B cell (primary cell): ENCODE results near the gene CHST15. TPM values are rescaled to one million over a fixed set of nuclear protein-coding genes. Genes with fewer than 3 reads are reported as not detected.

ENCODE experiments used
- ATAC-seq: fragments of 200-7000 bp; cut with Tn5 transposase; one replicate; pipeline ENCODE4 v1.10.0; 2021; ENCODE audit warnings: low read depth, mild to moderate bottlenecking, moderate number of reproducible peaks, moderate library complexity
- CTCF ChIA-PET: fragments of 350-600 bp; sonication (Branson Sonifier 250); formaldehyde crosslinking; loops from one replicate; lab custom pipeline; 2021; ENCODE audit warnings: antibody characterized with exemption, inconsistent platforms; lab: Charles Lee
- POLR2A ChIA-PET: fragments of 350-600 bp; sonication (Branson Sonifier 250); formaldehyde crosslinking; loops from one replicate; lab custom pipeline; 2021; ENCODE audit warnings: antibody characterized with exemption; lab: Charles Lee
- DNase-seq: peaks from one replicate; pipeline ENCODE4 v3.0.0; 2013
- H2AFZ ChIP-seq: 2 replicates; pipeline ENCODE4 v1.6.1; 2012; ENCODE audit warnings: mild to moderate bottlenecking, low read depth, low read length; ENCODE audit not compliant: insufficient read depth, poor library complexity, severe bottlenecking
- H3K27ac ChIP-seq, 2 donors: 1 replicate in 1 of 2; 2 replicates in 1 of 2; pipeline ENCODE4 v1.5.1; 2012 to 2013; ENCODE audit warnings: low read length in 2 of 2, mild to moderate bottlenecking in 2 of 2, moderate library complexity in 1 of 2
- H3K27me3 ChIP-seq, 4 experiments: fragments of 200-600 bp in 1 of 4; sonication (generic) in 1 of 4; replicated peaks in 1 of 4; 1 replicate in 2 of 4; 2 replicates in 2 of 4; pipeline versions ENCODE4 v1.6.1 to v1.7.0; 2013 to 2016; ENCODE audit warnings: low read length in 3 of 4, mild to moderate bottlenecking in 2 of 4, mixed read lengths in 1 of 4, moderate library complexity in 1 of 4; ENCODE audit not compliant: insufficient read depth in 4 of 4, control insufficient read depth in 3 of 4; ENCODE audit errors: control extremely low read depth in 1 of 4
- H3K36me3 ChIP-seq, 2 experiments: replicated peaks in 1 of 2; 1 replicate in 1 of 2; 2 replicates in 1 of 2; pipeline versions ENCODE4 v1.6.1 to v1.7.1; 2013; ENCODE audit warnings: low read length in 1 of 2; ENCODE audit not compliant: insufficient read depth in 2 of 2, control insufficient read depth in 1 of 2; ENCODE audit errors: control extremely low read depth in 1 of 2, extremely low read depth in 1 of 2
- H3K4me1 ChIP-seq, 2 donors: fragments of 200-600 bp in 1 of 2; sonication (generic) in 1 of 2; 1 replicate in 1 of 2; 2 replicates in 1 of 2; pipeline versions ENCODE4 v1.5.1 to v1.6.1; 2013 to 2017; ENCODE audit warnings: low read length in 2 of 2; ENCODE audit not compliant: control insufficient read depth in 2 of 2, insufficient read depth in 2 of 2
- H3K4me2 ChIP-seq: replicated peaks from 2 replicates; pipeline ENCODE3; 2012; ENCODE audit warnings: mild to moderate bottlenecking, low read depth, low read length; ENCODE audit not compliant: poor library complexity, severe bottlenecking
- H3K4me3 ChIP-seq, 5 experiments: fragments of 200-600 bp in 1 of 5; sonication (generic) in 1 of 5; 1 replicate in 3 of 5; 2 replicates in 2 of 5; pipeline versions ENCODE4 v1.5.1 to v1.7.0; 2011 to 2016; ENCODE audit warnings: low read length in 4 of 5, mild to moderate bottlenecking in 4 of 5, low read depth in 2 of 5, control low read depth in 1 of 5, moderate library complexity in 1 of 5; ENCODE audit not compliant: insufficient read depth in 1 of 5; ENCODE audit errors: control extremely low read depth in 1 of 5, extremely low read depth in 1 of 5
- H3K79me2 ChIP-seq: fragments of 200-600 bp; sonication (generic); one replicate; pipeline ENCODE4 v1.6.0; 2016; ENCODE audit warnings: low read length; ENCODE audit not compliant: control insufficient read depth, insufficient read depth
- H3K9ac ChIP-seq: fragments of 200-600 bp; sonication (generic); 2 replicates; pipeline ENCODE4 v1.6.1; 2017; ENCODE audit warnings: mild to moderate bottlenecking, low read length, moderate library complexity
- H3K9me3 ChIP-seq, 3 donors: one replicate each; pipeline versions ENCODE4 v1.6.1 to v1.7.1; 2013; ENCODE audit warnings: low read length in 2 of 3; ENCODE audit not compliant: control insufficient read depth in 2 of 3, insufficient read depth in 1 of 3; ENCODE audit errors: control extremely low read depth in 1 of 3
- H4K20me1 ChIP-seq: 2 replicates; pipeline ENCODE4 v1.6.0; 2012; ENCODE audit warnings: mild to moderate bottlenecking, low read length; ENCODE audit not compliant: insufficient read depth, control insufficient read depth, poor library complexity, severe bottlenecking
- H3K27ac Mint-ChIP-seq: one replicate; pipeline ENCODE4 v1.8.0; 2021; ENCODE audit warnings: mixed read lengths
- H3K27me3 Mint-ChIP-seq: one replicate; pipeline ENCODE4 v1.8.0; 2021; ENCODE audit warnings: mixed read lengths
- H3K4me1 Mint-ChIP-seq: one replicate; pipeline ENCODE4 v1.8.0; 2021; ENCODE audit warnings: mixed read lengths
- H3K4me3 Mint-ChIP-seq: one replicate; pipeline ENCODE4 v1.8.0; 2021; ENCODE audit warnings: mixed read lengths
- H3K9me3 Mint-ChIP-seq: one replicate; pipeline ENCODE4 v1.8.0; 2022; ENCODE audit warnings: mixed read lengths; ENCODE audit not compliant: insufficient read depth
- EZH2 ChIP-seq: IDR thresholded peaks from 2 replicates; pipeline ENCODE4 v1.6.1; 2012; ENCODE audit warnings: borderline replicate concordance, low read depth, mild to moderate bottlenecking, moderate library complexity, low read length; ENCODE audit not compliant: insufficient read depth, poor library complexity, severe bottlenecking
- WGBS: methylation state at CpG from one replicate; pipeline ENCODE4 v1.1.5; 2013; ENCODE audit warnings: missing lambda C conversion rate; ENCODE audit not compliant: insufficient coverage; 5-methylcytosine and 5-hydroxymethylcytosine counted together
- intact Hi-C: fragments of 100-400 bp; cut with micrococcal nuclease; formaldehyde crosslinking; loops from one replicate; pipeline ENCODE4 v1.10.0; 2022
- polyA plus RNA-seq: library from polyadenylated mRNA; depleted of rRNA; stranded (reverse); fragments of >200 nt; gene quantifications from 2 replicates; pipeline ENCODE4 v1.2.3, GENCODE V29; 2012
- total RNA-seq, 2 donors: library from RNA; stranded (reverse); fragments of 120-200 nt in 1 of 2; gene quantifications; 1 replicate in 1 of 2; 2 replicates in 1 of 2; pipeline versions ENCODE4 v1.2.3 to v1.2.4, GENCODE V29; 2013 to 2022
- TF ChIP-seq, protein P1 (sequence below): fragments of 200-600 bp; IDR thresholded peaks from one replicate; pipeline ENCODE4 v1.8.0; 2022; ENCODE audit warnings: antibody characterized with exemption, mild to moderate bottlenecking

The CHST15 gene
- total and polyA plus RNA-seq, 2 donors (not counting 1 experiment from before 2014, with no cell fraction given) = 17.9 to 75.4 TPM

GRCh38 chr10:124003481-124003870 lies 89.9 kb downstream of the CHST15 start:
- CTCF ChIA-PET = interaction anchor here (2.8 to 3.1 kb wide), 2 partner anchors 7 to 9 kb away, joined by 11 to 14 read pairs; no protein-coding TSS in a partner anchor
- Histone ChIP-seq H3K36me3 (peaks cover 0 to 19% of the 10 kb centered on the region in 2 experiments), H3K27ac (no peak overlapping the region), H3K4me2 (no peak overlapping the region), H3K4me1 (no peaks in the 10 kb centered on the region), H2AFZ (no peak overlapping the region), H3K27me3 (no peaks in the 10 kb centered on the region), H3K9me3 (no peaks in the 10 kb centered on the region), H3K4me3 (no peak overlapping the region), H4K20me1 (peaks cover 7% of the 10 kb centered on the region), H3K79me2 (no peaks in the 10 kb centered on the region), H3K9ac (no peak overlapping the region)
- intact Hi-C loops = no loop called here
- TF ChIP-seq, protein P1, sequence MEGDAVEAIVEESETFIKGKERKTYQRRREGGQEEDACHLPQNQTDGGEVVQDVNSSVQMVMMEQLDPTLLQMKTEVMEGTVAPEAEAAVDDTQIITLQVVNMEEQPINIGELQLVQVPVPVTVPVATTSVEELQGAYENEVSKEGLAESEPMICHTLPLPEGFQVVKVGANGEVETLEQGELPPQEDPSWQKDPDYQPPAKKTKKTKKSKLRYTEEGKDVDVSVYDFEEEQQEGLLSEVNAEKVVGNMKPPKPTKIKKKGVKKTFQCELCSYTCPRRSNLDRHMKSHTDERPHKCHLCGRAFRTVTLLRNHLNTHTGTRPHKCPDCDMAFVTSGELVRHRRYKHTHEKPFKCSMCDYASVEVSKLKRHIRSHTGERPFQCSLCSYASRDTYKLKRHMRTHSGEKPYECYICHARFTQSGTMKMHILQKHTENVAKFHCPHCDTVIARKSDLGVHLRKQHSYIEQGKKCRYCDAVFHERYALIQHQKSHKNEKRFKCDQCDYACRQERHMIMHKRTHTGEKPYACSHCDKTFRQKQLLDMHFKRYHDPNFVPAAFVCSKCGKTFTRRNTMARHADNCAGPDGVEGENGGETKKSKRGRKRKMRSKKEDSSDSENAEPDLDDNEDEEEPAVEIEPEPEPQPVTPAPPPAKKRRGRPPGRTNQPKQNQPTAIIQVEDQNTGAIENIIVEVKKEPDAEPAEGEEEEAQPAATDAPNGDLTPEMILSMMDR = no peak
- TF ChIP-seq EZH2 = no peak
- DNase-seq = no peak
- WGBS = 94% methylated on average over 2 of the region's 4 CpGs
- H3K27ac Mint-ChIP-seq = no peak overlapping the region
- H3K9me3 Mint-ChIP-seq = no peaks in the 10 kb centered on the region
- no peak overlapping the region for H3K4me3 Mint-ChIP-seq
- H3K27me3 Mint-ChIP-seq = no peaks in the 10 kb centered on the region
- H3K4me1 Mint-ChIP-seq = no peaks in the 10 kb centered on the region
- ATAC-seq = no peak
- POLR2A ChIA-PET = no interaction called here

GRCh38 chr10:124003070-124003419 lies 90.4 kb downstream of the CHST15 start:
- ChIA-PET CTCF (interaction anchor here (0.9 to 3.1 kb wide), 2 partner anchors 9 to 386 kb away, joined by 3 to 14 read pairs; no protein-coding TSS in a partner anchor), POLR2A (no interaction called here)
- H3K27me3 Mint-ChIP-seq = no peaks in the 10 kb centered on the region
- Histone ChIP-seq H3K9me3 (no peaks in the 10 kb centered on the region), H4K20me1 (peaks cover 7% of the 10 kb centered on the region), H3K27me3 (no peaks in the 10 kb centered on the region), H3K9ac (no peak overlapping the region), H3K79me2 (no peaks in the 10 kb centered on the region), H3K4me3 (no peak overlapping the region), H3K36me3 (peaks cover 0 to 15% of the 10 kb centered on the region in 2 experiments), H3K4me1 (no peaks in the 10 kb centered on the region), H3K4me2 (no peak overlapping the region), H3K27ac (no peak overlapping the region), H2AFZ (no peak overlapping the region)
- no peak overlapping the region for H3K27ac Mint-ChIP-seq
- intact Hi-C loops = no loop called here
- TF ChIP-seq, protein P1 = no peak
- TF ChIP-seq EZH2 = no peak
- ATAC-seq = no peak
- H3K4me1 Mint-ChIP-seq = peaks cover 3% of the 10 kb centered on the region
- H3K4me3 Mint-ChIP-seq = no peak overlapping the region
- no peaks in the 10 kb centered on the region for H3K9me3 Mint-ChIP-seq
- DNase-seq = no peak
- 92% methylated on average over 7 of the region's 7 CpGs for WGBS
